Measurements from ENCODE around the gene PRAC1.

The PRAC1 gene

DNA sequence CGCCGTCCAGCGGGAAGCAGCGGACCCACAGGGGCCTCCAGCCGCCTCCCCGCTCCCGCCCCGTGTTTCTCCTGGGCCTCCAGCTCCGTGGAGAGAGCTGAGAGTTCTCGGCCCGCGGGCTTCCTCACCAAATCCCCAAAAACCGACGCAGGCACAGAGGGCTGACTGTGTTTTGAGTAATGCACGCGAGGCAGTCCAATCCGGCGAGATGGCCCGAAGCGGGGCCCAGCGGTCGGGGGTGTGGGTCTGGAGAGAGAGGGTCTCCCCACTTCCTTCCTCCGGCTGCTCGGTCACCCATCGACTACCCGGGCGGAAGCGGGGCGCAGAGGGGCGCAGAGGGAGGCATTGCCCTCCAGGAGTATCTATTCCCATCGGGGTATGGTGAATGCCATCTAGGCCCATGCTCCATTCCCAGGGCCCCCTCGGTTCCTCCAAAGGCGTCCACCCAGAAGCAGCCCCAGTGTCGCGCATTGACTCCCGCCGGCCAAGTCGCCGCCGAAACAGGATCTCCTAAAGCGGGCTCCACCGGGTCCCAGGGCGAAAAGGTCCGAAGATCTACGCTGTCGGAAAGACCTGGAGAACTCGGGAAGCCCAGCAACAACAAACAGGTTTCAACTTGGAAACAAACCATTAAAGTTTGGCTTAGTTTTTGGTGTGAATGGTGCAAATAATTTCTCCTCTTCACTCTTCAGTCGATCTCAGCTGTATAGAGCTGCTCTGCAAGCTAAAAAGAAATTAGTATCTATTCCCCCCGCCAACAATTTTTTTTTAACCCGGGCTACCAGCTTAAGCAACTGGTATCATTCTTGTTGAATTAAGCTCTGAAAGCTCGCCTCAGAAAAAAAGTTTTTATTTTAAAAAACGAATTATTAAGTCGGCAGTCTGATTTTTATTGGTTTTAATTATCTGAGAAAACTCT lies 25.4 kb upstream of the PRAC1 start:
- no peak for DNase-seq (ENCODE audit: low read depth)

- no peak for DNase-seq (ENCODE audit: low read depth)
Observed at GRCh38 chr17:48746916-48747444, 24.7 kb upstream of the PRAC1 start.

DNA sequence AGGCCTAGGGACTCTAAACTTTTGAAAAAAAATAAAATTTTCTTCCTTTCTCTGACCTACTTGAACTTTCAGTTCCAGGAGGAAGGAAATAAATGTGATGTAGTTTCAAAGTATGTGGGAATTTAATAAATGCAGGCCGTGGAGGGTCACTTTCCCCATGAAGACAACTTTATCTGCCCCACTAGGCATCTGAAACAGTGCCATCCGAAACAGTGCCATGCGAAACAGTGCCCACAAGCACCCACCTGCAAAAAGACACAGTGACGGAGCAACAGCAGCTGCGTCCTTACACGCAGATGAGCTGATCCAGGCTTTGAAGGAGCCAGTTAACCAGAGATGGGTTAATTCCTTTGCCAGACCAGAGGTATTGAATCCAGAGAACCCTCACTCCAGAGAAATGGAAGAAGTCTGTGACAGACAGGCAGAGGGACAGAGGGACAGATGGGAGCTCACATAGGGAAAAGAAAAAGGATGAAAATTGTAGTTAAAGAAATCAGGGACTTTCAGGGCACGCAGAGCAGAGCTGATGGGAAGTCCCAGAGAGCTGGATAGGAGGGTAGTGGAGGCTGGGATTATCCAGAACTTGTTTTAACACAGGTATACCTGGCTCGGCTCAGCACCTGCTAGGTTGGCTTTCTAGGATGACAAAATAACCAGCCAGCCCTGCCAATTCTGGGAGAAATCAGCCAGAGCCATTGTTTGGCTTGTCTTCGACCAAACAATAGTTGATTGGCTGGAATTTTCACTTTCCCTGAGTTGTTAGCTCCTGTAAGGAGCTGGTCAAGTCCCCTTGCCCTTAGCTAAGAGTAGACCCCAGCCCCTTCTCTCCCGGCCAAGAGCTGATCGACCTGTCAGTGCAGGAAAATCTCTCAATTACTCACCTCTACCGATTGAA lies 23.3 kb upstream of the PRAC1 start:
- no peak for DNase-seq (ENCODE audit: low read depth)

DNA sequence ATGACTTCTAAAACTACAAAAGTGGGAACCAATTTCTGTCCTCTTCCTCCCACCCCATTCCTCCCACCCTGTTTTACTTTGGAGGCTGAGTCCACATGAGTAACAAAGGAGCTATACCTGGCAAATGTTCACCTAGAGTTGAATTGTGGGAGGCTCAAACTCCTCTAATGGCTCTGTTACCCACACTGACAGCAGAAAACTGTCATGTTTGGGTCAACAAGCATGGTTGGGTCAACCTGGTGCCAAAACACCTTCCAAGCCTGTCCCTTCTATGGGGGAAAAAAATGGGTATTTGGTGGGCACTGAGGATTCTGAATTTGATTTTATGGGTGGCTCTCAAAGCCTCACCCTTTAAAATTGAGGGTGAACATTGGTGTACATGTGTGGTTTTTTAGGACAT lies 18.2 kb upstream of the PRAC1 start:
- no peak for DNase-seq (ENCODE audit: low read depth)

GRCh38 chr17:48738803-48739526 lies 16.6 kb upstream of the PRAC1 start:
- no peak for DNase-seq (ENCODE audit: low read depth)

DNA sequence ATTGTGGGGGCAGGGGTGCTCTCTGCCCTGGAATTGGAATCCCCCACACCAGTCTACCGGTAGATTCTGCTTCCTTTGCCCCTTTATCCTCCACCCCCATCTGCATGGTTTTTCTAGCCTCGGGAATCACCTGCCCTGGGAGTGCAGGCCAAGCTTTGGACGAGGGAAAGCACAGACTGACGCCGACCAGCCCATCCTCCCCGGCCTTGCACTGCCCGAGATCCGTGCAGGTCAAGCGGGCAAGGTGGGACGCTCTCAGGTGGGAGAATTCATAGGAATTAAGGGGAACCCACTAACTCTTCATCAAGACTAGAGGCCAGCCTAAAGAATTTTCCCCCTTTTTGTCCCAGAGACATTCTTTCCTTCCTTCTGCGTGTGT lies 16.1 kb upstream of the PRAC1 start:
- no peak for DNase-seq (ENCODE audit: low read depth)

DNA sequence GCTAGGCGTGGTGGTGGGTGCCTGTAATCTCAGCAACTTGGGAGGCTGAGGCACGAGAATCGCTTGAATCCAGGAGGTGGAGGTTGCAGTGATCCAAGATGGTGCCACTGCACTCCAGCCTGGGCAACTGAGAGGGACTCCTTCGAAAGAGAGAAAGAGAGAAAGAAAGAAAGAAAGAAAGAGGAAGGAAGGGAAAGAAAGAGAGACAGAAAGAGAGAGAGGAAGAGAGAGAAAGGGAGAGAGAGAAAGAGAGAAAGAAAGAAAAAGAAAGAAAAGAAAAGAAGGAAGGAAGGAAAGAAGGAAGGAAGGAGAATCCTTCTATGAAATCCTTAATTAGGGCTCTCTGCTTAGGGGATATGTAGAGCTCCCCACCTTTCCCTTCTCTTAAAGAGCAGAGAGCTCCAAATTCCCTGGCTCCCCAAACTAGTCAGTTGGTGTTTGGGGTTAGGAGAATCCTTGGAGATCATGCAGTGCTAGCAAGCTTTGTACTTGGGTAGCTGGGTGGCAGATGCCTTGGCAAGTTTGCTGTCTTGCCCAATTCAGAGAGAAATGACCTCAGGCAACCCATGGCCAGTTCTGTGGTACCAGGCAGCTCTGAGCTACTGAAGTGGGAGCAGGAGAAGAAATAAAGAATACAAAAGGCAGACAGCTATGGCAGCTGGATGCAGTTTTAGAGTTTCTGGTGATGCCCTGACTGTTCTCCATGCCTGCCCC lies 15.2 kb upstream of the PRAC1 start:
- no peak for DNase-seq (ENCODE audit: low read depth)

DNA sequence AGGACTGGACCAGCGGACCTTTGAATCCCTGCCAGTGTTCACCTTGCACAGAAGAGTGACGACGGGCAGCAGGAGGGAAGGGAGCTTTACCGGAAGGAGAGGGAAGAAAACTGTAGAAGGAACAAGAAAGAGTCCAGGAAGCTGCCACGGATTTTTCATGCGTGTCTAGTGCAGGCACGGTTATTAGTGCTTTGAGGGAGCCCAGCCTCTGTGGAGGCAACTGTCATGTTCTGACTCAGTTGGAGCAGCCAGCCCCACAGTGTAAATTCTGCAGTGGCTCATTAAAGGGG lies 12.7 kb upstream of the PRAC1 start:
- no peak for DNase-seq (ENCODE audit: low read depth)

GRCh38 chr17:48734333-48735061 lies 12.2 kb upstream of the PRAC1 start:
- DNase-seq (ENCODE audit: low read depth): no peak

GRCh38 chr17:48733632-48734328 lies 11.5 kb upstream of the PRAC1 start:
- DNase-seq (ENCODE audit: low read depth): no peak

DNA sequence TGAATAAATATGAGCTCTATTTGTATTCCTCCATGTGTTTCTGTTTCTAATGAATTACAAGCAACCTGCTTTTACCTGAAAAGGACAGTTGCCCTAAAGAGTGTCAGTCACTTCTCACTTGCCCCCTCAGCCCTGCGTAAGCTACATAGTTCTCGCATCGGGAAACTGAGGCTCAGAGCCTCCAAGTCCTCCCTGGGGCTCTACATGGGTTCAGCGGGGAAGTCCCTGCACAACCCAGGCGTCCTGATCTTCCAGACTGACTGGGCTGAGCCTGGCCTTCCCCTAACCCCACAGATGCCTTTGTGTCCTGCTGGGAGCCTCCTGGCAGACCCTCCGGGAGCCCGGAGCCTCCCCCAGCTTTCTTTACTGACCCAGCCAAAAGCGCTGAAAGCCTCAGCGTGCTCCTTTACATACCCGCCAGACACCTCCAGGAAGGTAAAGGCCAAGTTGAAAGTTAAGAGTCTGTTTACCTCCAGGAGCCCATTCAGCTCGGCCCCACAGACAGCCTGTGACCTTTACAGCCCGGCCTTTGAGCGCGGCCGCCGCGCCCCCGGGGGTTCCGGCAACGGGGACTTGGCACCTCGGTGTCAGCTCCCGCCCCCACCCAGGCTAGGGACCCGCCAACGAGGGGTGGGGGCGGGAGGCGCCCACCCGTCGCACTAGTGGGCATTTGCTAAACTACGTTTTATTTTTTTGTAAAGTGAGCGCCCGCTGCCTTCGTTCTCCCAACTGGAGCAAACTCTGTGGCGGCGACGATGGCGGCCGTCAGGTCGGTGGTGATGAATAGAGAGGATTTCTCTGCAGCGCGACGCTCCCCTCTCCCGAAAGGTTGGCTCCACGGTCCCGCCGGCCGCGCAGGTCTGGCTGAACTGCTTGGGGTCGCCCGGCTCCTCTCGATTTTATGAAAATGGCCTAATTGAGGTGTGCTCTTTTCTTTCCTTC lies 10.6 kb upstream of the PRAC1 start:
- no peak for DNase-seq (ENCODE audit: low read depth)

DNA sequence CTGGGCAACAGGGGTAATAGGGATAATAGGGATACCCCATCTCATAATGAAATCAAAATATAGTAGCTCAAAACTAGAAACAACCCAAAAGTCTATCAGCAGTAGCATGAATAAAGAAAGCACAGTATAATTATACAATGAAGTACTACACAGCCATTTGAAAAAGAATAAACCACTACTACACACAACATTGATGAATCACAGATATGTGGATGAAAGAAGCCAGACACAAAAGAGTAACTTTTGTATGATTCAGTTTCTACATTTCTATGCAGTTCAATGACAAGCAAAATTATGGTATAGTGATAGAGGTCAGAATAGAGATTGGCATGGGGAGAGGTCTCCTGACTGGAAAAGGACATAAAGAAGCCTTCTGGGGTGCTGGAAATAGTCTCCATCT lies 9.0 kb upstream of the PRAC1 start:
- no peak for DNase-seq (ENCODE audit: low read depth)

DNA sequence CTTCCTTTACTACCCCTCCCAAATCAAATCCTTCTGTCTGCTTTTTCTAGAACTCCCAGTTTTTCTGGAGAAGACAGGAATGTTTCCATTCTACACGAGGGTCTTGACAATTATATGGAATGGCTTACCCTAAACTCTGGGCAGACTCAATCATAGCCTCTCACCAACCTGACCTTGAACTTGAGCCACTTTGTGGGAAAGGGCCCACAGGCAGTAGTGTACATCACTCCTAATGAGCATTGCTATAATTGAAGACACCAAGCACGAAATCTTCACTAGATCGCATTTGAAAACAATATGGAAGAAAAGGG lies 7.9 kb upstream of the PRAC1 start:
- DNase-seq (ENCODE audit: low read depth): no peak

GRCh38 chr17:48729335-48730239 lies 7.3 kb upstream of the PRAC1 start:
- DNase-seq (ENCODE audit: low read depth): no peak

DNA sequence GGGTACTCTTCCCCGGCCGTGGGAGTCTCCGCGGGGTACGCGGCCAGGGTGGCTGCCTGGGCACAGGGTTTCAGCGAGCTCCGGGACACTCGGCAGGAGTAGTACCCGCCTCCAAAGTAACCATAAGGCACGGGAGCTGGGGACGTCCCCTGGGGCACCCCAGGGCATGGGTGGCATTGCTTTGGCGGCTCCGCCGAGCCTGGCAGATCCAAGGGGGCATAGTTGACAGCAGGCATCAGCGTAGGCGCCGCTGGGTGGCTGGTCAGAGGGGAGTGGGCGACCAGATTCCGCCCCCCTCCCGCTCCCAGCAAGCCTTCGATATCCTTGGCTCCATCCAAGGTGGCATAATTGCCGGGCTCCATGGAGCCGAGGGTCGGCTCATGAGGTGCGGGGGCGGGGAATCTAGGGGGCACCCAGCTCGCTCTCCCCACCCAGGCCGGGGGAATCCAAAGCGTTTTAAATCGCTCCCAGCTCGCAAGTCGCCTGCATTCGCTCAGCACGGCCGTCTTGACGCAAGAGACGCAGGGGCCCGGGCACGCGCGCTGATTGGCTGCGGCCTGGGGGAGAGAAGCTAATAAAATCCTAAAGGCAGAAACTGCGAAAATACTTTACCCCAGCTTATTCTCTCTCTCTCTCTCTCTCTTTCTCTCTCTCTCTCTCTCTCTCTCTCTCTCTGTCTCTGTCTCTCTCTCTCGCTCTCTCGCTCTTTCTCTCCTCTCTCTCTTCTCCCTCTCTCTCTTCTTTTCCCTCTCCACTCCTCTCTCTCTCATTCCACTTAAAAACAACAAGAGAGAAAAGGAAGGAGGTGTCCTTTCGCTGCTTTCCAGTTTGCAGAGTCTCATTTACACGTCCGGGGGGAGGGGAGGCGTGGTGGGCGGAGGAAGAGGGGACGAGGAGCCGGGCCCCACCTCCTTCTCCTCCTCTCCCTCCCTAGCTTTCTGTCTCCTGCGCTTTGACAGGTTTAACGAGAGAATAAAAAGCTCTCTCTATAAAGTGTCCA lies 6.2 kb upstream of the PRAC1 start, which contains the start of gene HOXB13:
TSS of gene HOXB13 (minus strand) at position 519 of the 1,000 bp plus-strand sequence. CDS start at position 362, 157 bp downstream.
- DNase-seq (ENCODE audit: low read depth): no peak

GRCh38 chr17:48727415-48728175 lies 5.3 kb upstream of the PRAC1 start:
- DNase-seq (ENCODE audit: low read depth): no peak

Measured in activated gamma-delta T cell treated with anti-CD3 and anti-CD28 coated beads, Interleukin-2, amount 50 U/mL, for 16 hours (primary cell).